ENCODE measurements around the gene RASGRP2.
A peak's percentile ranks its signal among the peaks of the same experiment; 100 is the strongest.

Gene RASGRP2

DNA sequence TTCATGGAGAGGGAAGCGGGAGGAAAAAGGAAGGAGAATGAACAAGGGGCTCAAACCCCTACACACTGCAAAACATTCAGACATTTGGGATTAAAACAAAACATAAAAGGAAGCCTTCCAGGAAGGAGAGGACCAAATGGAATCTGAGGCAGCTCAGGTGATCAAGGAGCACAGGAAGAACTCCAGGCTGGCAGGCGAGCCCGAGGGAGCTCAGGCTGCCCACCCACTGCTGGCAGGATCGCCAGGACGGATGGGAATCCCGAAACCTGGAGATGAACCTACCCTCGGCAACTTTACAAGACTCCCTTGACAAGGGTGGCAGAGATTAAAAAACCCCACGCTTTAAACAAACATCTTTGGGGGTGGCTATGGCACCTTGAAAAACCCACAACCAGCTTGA lies 20.8 kb upstream of the RASGRP2 start:
- FAIRE-seq (no peak), DNase-seq (ENCODE audit: insufficient read length, low spot score) (no peak)
- TF ChIP-seq PAX5 (IDR thresholded peaks at IDR 0.05; ENCODE audit: insufficient read depth, low read length, severe bottlenecking) (no peak), POLR2AphosphoS5 (IDR thresholded peaks at IDR 0.05; ENCODE audit: low read depth, low read length) (no peak; the same call in 1 of the 2 replicates), SPI1 (IDR thresholded peaks at IDR 0.05; ENCODE audit: low read depth, low read length) (no peak), POLR2A (IDR thresholded peaks at IDR 0.05; ENCODE audit: low read depth, low read length) (no peak), POU2F2 (IDR thresholded peaks at IDR 0.05; ENCODE audit: low read depth, low read length) (no peak), TAF1 (IDR thresholded peaks at IDR 0.05; ENCODE audit: low read depth, low read length) (no peak)

DNA sequence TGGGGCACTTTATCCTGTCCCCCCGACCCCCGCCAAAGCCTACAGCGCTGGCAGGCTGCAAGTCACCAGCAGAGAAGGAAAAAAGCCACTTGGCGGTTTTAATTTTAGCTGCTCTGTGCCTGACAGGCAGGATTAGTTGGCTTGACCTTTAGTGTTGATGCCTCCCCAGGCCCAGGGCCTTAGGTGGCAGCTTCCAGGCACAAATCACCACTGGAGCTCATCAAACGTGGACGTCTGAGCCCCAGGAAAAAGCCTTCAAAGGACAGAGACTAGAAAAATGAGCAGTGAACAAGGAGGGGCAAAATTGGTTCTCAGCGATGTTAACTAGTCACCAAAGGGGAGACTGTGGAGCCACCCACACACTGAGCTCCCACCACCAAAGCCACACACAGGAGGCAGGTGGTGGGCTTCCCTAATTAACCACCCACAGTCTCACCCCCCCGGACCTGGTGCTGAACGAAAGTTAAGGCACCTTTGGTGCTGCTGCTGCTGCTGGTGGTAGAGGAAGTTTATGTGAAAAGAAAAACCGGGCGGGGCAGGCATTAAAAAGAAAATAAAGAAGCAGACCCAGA lies 20.2 kb upstream of the RASGRP2 start:
- FAIRE-seq (no peak), DNase-seq (ENCODE audit: insufficient read length, low spot score) (no peak)
- TF ChIP-seq PAX5 (IDR thresholded peaks at IDR 0.05; ENCODE audit: insufficient read depth, low read length, severe bottlenecking) (no peak), POLR2AphosphoS5 (IDR thresholded peaks at IDR 0.05; ENCODE audit: low read depth, low read length) (no peak)

DNA sequence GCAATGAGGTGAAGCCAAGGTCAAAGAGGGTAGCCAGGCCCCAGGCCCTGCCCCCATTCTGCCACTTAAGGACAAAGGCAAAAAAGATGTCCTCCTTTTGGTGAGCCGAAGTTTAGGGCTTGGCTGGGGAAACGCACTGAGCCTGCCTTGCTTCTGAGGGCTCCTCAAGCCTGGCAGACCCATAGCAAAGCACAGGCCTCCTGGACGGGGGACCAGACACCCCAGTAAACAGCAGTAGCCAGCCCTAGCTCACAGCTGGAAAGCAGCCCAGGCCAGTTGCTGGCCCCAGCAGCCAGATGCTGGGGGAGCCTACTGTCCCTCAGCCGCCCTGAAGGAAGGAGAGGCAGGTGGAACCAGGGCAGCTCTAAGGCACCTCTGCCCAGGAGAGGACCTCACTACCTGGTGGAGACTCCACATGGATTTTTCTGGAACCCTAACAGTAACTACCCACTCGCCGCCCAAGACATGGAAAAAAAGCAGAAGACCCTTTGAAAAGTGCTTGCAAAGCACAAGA lies 19.6 kb upstream of the RASGRP2 start:
- FAIRE-seq, result peak; percentile 47
- TF ChIP-seq POLR2AphosphoS5 (IDR thresholded peaks at IDR 0.05; ENCODE audit: low read depth, low read length), result peak; percentile 73
- no peak; the same call in 1 of the 2 replicates for TF ChIP-seq POLR2A (IDR thresholded peaks at IDR 0.05; ENCODE audit: low read depth, low read length)
- no peak for DNase-seq (ENCODE audit: insufficient read length, low spot score)

GRCh38 chr11:64762674-64763525 lies 19.0 kb upstream of the RASGRP2 start:
- DNase-seq (ENCODE audit: insufficient read length, low spot score) (peak; percentile 13), FAIRE-seq (peak; percentile 89)
- TF ChIP-seq SPI1 (IDR thresholded peaks at IDR 0.05; ENCODE audit: low read depth, low read length), result peak; percentile 43
- peak; percentile 74; the same call in 1 of the 2 replicates for TF ChIP-seq POLR2A (IDR thresholded peaks at IDR 0.05; ENCODE audit: low read depth, low read length)
- TF ChIP-seq POLR2AphosphoS5 (IDR thresholded peaks at IDR 0.05; ENCODE audit: low read depth, low read length), result peak; percentile 64; the same call in 1 of the 2 replicates
- TF ChIP-seq POU2F2 (IDR thresholded peaks at IDR 0.05; ENCODE audit: low read depth, low read length), result no peak; the same call in 1 of the 2 replicates

GRCh38 chr11:64762277-64762673 lies 18.3 kb upstream of the RASGRP2 start:
- peak; percentile 23 for FAIRE-seq
- peak; percentile 26 for DNase-seq (ENCODE audit: insufficient read length, low spot score)
- TF ChIP-seq TAF1 (IDR thresholded peaks at IDR 0.05; ENCODE audit: low read depth, low read length) (no peak), POLR2A (IDR thresholded peaks at IDR 0.05; ENCODE audit: low read depth, low read length) (peak; percentile 83; the same call in 1 of the 2 replicates), POU2F2 (IDR thresholded peaks at IDR 0.05; ENCODE audit: low read depth, low read length) (peak; percentile 62; the same call in 1 of the 2 replicates), POLR2AphosphoS5 (IDR thresholded peaks at IDR 0.05; ENCODE audit: low read depth, low read length) (peak; percentile 86), SPI1 (IDR thresholded peaks at IDR 0.05; ENCODE audit: low read depth, low read length) (no peak)

DNA sequence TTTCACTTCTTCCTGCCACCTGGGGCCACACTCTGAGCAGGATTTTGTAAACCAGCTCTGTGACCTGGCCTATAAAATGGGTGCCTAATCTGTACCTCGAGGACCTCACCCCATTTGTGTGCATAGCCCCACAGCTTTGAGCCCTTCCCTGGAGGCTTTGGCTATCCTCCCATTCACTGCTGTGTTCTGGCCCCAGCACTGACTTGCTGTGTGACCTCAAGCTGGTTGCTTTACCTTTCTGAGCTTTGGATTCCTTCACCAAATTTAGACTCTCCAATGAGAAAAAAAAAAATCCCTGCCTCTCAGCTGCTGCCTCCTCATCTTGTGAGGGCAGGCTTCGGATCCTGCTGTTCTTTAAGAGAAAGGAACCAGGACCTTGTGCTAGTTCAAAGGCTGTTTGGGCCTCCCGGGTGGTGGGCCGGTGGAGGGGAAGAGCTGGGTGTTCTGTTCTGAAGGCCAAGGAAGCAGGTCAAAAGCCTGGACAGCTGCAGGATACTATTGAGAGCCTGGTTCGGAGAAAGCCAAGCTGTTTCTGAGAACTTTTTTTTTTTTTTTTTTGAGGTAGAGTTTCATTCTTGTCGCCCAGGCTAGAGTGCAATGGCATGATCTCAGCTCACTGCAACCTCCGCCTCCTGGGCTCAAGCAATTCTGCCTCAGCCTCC lies 16.9 kb upstream of the RASGRP2 start:
- no peak for TF ChIP-seq SPI1 (IDR thresholded peaks at IDR 0.05; ENCODE audit: low read depth, low read length)
- FAIRE-seq (no peak), DNase-seq (ENCODE audit: insufficient read length, low spot score) (no peak)

DNA sequence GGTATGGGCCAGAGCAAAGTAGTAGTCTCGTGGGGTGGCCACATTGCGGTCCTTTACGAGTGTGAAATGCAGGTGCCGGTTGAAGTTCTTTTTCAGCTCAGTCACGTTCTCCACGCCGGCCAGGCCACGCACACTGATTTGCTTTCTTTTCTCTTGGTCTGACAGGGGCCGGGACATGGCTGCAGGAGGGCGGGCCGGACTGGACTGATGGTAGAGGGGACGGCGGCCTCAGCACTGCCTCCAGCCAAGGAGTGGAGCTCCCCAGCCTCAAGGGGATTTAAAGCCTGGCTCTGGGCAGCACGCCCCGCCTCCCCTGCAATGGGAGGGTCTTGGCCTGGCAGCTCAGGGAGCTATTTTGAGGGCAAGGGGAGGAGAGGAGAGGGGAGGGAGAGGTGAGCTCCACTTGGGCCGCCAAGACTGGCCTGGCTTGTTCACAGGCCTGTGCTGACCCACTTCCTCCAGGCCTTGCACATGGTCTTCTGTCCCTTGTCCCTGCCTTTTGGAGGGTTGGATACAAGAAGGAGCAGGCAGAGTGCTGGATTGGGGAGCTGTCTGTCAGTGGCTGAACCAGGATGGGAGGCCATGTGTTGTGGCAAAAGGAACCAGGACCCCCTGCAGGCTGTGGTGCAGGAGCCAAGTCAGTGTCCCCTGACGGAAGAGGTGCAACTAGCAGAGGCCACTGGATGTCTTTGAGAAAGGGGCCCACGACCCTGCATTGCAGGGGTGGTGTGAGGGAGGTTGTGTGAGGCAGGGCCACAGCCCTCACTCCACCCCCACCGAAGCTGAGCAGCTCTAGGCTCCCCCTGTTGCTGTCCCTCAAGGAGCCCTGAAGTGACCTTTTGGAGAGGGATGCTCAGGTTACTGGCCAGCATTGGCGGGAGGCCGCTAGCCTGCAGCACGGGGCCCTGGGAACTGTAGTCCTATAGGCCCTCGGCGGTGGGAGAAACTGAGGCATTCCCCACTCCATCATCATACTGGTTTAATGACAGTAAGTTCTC lies 16.1 kb upstream of the RASGRP2 start, which contains the start of gene PYGM:
TSS of gene PYGM (minus strand) at position 253 of the 998 bp plus-strand sequence. CDS start at position 177, 76 bp downstream.
- no peak for FAIRE-seq
- no peak for DNase-seq (ENCODE audit: insufficient read length, low spot score)
- peak; percentile 22; the same call in 1 of the 2 replicates for TF ChIP-seq POLR2A (IDR thresholded peaks at IDR 0.05; ENCODE audit: low read depth, low read length)
- TF ChIP-seq SPI1 (IDR thresholded peaks at IDR 0.05; ENCODE audit: low read depth, low read length), result no peak
- peak; percentile 43; the same call in 1 of the 2 replicates for TF ChIP-seq POLR2AphosphoS5 (IDR thresholded peaks at IDR 0.05; ENCODE audit: low read depth, low read length)
- TF ChIP-seq POU2F2 (IDR thresholded peaks at IDR 0.05; ENCODE audit: low read depth, low read length), result no peak
- TF ChIP-seq TAF1 (IDR thresholded peaks at IDR 0.05; ENCODE audit: low read depth, low read length), result no peak

DNA sequence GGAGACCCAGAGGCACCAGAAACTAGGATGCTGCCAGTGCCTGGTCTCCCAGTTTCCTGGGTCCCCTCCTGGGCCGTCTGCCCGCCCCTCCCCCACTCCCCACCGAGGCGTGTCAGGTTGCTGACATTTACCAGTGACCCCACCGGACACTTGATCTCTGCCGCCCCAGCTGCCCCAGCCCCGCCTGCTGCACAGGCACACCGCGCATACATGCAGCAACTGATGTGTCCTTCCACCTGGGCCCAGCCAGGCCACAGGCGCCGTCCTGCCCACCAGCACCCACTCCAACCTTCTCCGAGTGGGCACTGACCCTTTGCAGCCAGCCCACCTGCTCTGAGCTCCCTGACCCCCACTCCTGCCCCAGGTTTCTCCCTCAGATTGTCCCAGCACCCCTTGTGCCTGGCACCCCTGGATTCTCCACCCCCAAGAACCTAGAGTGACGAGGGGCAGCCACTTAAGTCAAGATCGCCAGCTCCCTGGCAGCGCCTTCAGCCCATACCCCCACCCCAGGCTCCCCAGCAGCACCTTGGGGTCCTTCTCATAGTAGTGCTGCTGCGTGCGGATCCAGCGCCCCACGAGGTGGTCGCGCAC lies 15.3 kb upstream of the RASGRP2 start:
- FAIRE-seq (no peak), DNase-seq (ENCODE audit: insufficient read length, low spot score) (no peak)
- TF ChIP-seq PAX5 (IDR thresholded peaks at IDR 0.05; ENCODE audit: insufficient read depth, low read length, severe bottlenecking), result no peak
- TF ChIP-seq SPI1 (IDR thresholded peaks at IDR 0.05; ENCODE audit: low read depth, low read length), result no peak
